ENCODE measurements around the gene HOXA7.
A peak's percentile ranks its signal among the peaks of the same experiment; 100 is the strongest.

HOXA7 gene

GRCh38 chr7:27123477-27124053, 32.9 kb downstream of the HOXA7 start:
- no peaks in the 10 kb centered on the region for H3K36me3 ChIP-seq (ENCODE audit: insufficient read depth, insufficient read length, low read length)
- H3K4me3 ChIP-seq (ENCODE audit: insufficient read length, low read depth) = no peak overlapping the region
- no peaks in the 10 kb centered on the region for H3K4me1 ChIP-seq (ENCODE audit: insufficient read depth, insufficient read length)
- no peak overlapping the region for H3K9ac ChIP-seq (ENCODE audit: insufficient read length, low read depth)
- DNase-seq (ENCODE audit: low read depth, low spot score) = no peak
- H3K27me3 ChIP-seq (ENCODE audit: insufficient read depth, insufficient read length) = peaks cover 100% of the 10 kb centered on the region
- TF ChIP-seq SUZ12 (IDR thresholded peaks at IDR 0.05; ENCODE audit: extremely low read depth, insufficient read depth, insufficient read length) (no peak), ZNF274 (IDR thresholded peaks at IDR 0.05; ENCODE audit: low read depth, low read length) (no peak)
- no peaks in the 10 kb centered on the region for H3K9me3 ChIP-seq (ENCODE audit: insufficient read depth, low read length)

- H3K9ac ChIP-seq (ENCODE audit: insufficient read length, low read depth) = no peak overlapping the region
- no peak for DNase-seq (ENCODE audit: low read depth, low spot score)
- no peaks in the 10 kb centered on the region for H3K4me1 ChIP-seq (ENCODE audit: insufficient read depth, insufficient read length)
- no peaks in the 10 kb centered on the region for H3K36me3 ChIP-seq (ENCODE audit: insufficient read depth, insufficient read length, low read length)
- peaks cover 100% of the 10 kb centered on the region for H3K27me3 ChIP-seq (ENCODE audit: insufficient read depth, insufficient read length)
- no peaks in the 10 kb centered on the region for H3K9me3 ChIP-seq (ENCODE audit: insufficient read depth, low read length)
- TF ChIP-seq YY1 (IDR thresholded peaks at IDR 0.05; ENCODE audit: insufficient read depth, insufficient read length) = no peak
- TF ChIP-seq SUZ12 (IDR thresholded peaks at IDR 0.05; ENCODE audit: extremely low read depth, insufficient read depth, insufficient read length) = peak; percentile 43
- H3K4me3 ChIP-seq (ENCODE audit: insufficient read length, low read depth) = no peak overlapping the region
Observed at GRCh38 chr7:27123007-27123476, 33.4 kb downstream of the HOXA7 start.

- no peaks in the 10 kb centered on the region for H3K36me3 ChIP-seq (ENCODE audit: insufficient read depth, insufficient read length, low read length)
- peaks cover 100% of the 10 kb centered on the region for H3K27me3 ChIP-seq (ENCODE audit: insufficient read depth, insufficient read length)
- no peak for DNase-seq (ENCODE audit: low read depth, low spot score)
- no peak overlapping the region for H3K9ac ChIP-seq (ENCODE audit: insufficient read length, low read depth)
- no peak overlapping the region for H3K4me3 ChIP-seq (ENCODE audit: insufficient read length, low read depth)
- H3K4me1 ChIP-seq (ENCODE audit: insufficient read depth, insufficient read length) = no peaks in the 10 kb centered on the region
- no peaks in the 10 kb centered on the region for H3K9me3 ChIP-seq (ENCODE audit: insufficient read depth, low read length)
- no peak for TF ChIP-seq ZNF274 (IDR thresholded peaks at IDR 0.05; ENCODE audit: low read depth, low read length)
- no peak for TF ChIP-seq YY1 (IDR thresholded peaks at IDR 0.05; ENCODE audit: insufficient read depth, insufficient read length)
- no peak for TF ChIP-seq SUZ12 (IDR thresholded peaks at IDR 0.05; ENCODE audit: extremely low read depth, insufficient read depth, insufficient read length)
Observed at GRCh38 chr7:27122077-27122910, 34.2 kb downstream of the HOXA7 start.

- H3K9ac ChIP-seq (ENCODE audit: insufficient read length, low read depth) = no peak overlapping the region
- H3K4me3 ChIP-seq (ENCODE audit: insufficient read length, low read depth) = no peak overlapping the region
- DNase-seq (ENCODE audit: low read depth, low spot score) = no peak
- H3K9me3 ChIP-seq (ENCODE audit: insufficient read depth, low read length) = no peaks in the 10 kb centered on the region
- no peak for TF ChIP-seq SUZ12 (IDR thresholded peaks at IDR 0.05; ENCODE audit: extremely low read depth, insufficient read depth, insufficient read length)
- TF ChIP-seq ZNF274 (IDR thresholded peaks at IDR 0.05; ENCODE audit: low read depth, low read length) = no peak
- TF ChIP-seq YY1 (IDR thresholded peaks at IDR 0.05; ENCODE audit: insufficient read depth, insufficient read length) = no peak
- peaks cover 100% of the 10 kb centered on the region for H3K27me3 ChIP-seq (ENCODE audit: insufficient read depth, insufficient read length)
- H3K36me3 ChIP-seq (ENCODE audit: insufficient read depth, insufficient read length, low read length) = no peaks in the 10 kb centered on the region
- H3K4me1 ChIP-seq (ENCODE audit: insufficient read depth, insufficient read length) = no peaks in the 10 kb centered on the region
Observed at GRCh38 chr7:27121684-27122076, 34.8 kb downstream of the HOXA7 start.

GRCh38 chr7:27119412-27119911, 37.0 kb downstream of the HOXA7 start:
- Histone ChIP-seq H3K9me3 (ENCODE audit: insufficient read depth, low read length) (no peaks in the 10 kb centered on the region), H3K4me1 (ENCODE audit: insufficient read depth, insufficient read length) (peaks cover 2% of the 10 kb centered on the region), H3K27me3 (ENCODE audit: insufficient read depth, insufficient read length) (peaks cover 100% of the 10 kb centered on the region), H3K9ac (ENCODE audit: insufficient read length, low read depth) (no peak overlapping the region), H3K4me3 (ENCODE audit: insufficient read length, low read depth) (no peak overlapping the region), H3K36me3 (ENCODE audit: insufficient read depth, insufficient read length, low read length) (no peaks in the 10 kb centered on the region)
- no peak for DNase-seq (ENCODE audit: low read depth, low spot score)
- TF ChIP-seq ZNF274 (IDR thresholded peaks at IDR 0.05; ENCODE audit: low read depth, low read length) (no peak), YY1 (IDR thresholded peaks at IDR 0.05; ENCODE audit: insufficient read depth, insufficient read length) (no peak), SUZ12 (IDR thresholded peaks at IDR 0.05; ENCODE audit: extremely low read depth, insufficient read depth, insufficient read length) (no peak)

GRCh38 chr7:27118580-27118979, 37.9 kb downstream of the HOXA7 start:
- no peak for DNase-seq (ENCODE audit: low read depth, low spot score)
- Histone ChIP-seq H3K9ac (ENCODE audit: insufficient read length, low read depth) (no peak overlapping the region), H3K9me3 (ENCODE audit: insufficient read depth, low read length) (no peaks in the 10 kb centered on the region), H3K27me3 (ENCODE audit: insufficient read depth, insufficient read length) (peaks cover 97% of the 10 kb centered on the region), H3K4me3 (ENCODE audit: insufficient read length, low read depth) (no peak overlapping the region), H3K4me1 (ENCODE audit: insufficient read depth, insufficient read length) (peaks cover 2% of the 10 kb centered on the region), H3K36me3 (ENCODE audit: insufficient read depth, insufficient read length, low read length) (no peaks in the 10 kb centered on the region)
- TF ChIP-seq SUZ12 (IDR thresholded peaks at IDR 0.05; ENCODE audit: extremely low read depth, insufficient read depth, insufficient read length) = no peak
- TF ChIP-seq YY1 (IDR thresholded peaks at IDR 0.05; ENCODE audit: insufficient read depth, insufficient read length) = no peak
- no peak for TF ChIP-seq ZNF274 (IDR thresholded peaks at IDR 0.05; ENCODE audit: low read depth, low read length)

GRCh38 chr7:27117887-27118491, 38.5 kb downstream of the HOXA7 start:
- H3K27me3 ChIP-seq (ENCODE audit: insufficient read depth, insufficient read length) = peaks cover 97% of the 10 kb centered on the region
- TF ChIP-seq ZNF274 (IDR thresholded peaks at IDR 0.05; ENCODE audit: low read depth, low read length) = no peak
- TF ChIP-seq YY1 (IDR thresholded peaks at IDR 0.05; ENCODE audit: insufficient read depth, insufficient read length) = no peak
- TF ChIP-seq SUZ12 (IDR thresholded peaks at IDR 0.05; ENCODE audit: extremely low read depth, insufficient read depth, insufficient read length) = no peak
- no peaks in the 10 kb centered on the region for H3K9me3 ChIP-seq (ENCODE audit: insufficient read depth, low read length)
- DNase-seq (ENCODE audit: low read depth, low spot score) = no peak
- no peaks in the 10 kb centered on the region for H3K36me3 ChIP-seq (ENCODE audit: insufficient read depth, insufficient read length, low read length)
- no peak overlapping the region for H3K9ac ChIP-seq (ENCODE audit: insufficient read length, low read depth)
- H3K4me1 ChIP-seq (ENCODE audit: insufficient read depth, insufficient read length) = peaks cover 2% of the 10 kb centered on the region
- H3K4me3 ChIP-seq (ENCODE audit: insufficient read length, low read depth) = no peak overlapping the region

All from NT2/D1 (cell line).